Neural crest cell (in vitro differentiated cells): Measurements from ENCODE around the gene UBE2V1. TPM values are rescaled to one million over a fixed set of nuclear protein-coding genes. Genes with fewer than 3 reads are reported as not detected.

Source experiments
- DNase-seq: peaks from one replicate; pipeline ENCODE4 v3.0.0; 2021; ENCODE audit warnings: low read depth, mixed read lengths, low spot score
- H3K27ac Mint-ChIP-seq: one replicate; pipeline ENCODE4 v1.8.0; 2021; ENCODE audit warnings: mild to moderate bottlenecking, mixed read lengths; ENCODE audit not compliant: unreplicated experiment
- H3K27me3 Mint-ChIP-seq: 2 replicates; pipeline ENCODE4 v1.8.0; 2021; ENCODE audit warnings: low read depth, mild to moderate bottlenecking, mixed read lengths
- H3K36me3 Mint-ChIP-seq: 2 replicates; pipeline ENCODE4 v1.8.0; 2021; ENCODE audit warnings: low read depth, mild to moderate bottlenecking, mixed read lengths
- H3K4me1 Mint-ChIP-seq: 2 replicates; pipeline ENCODE4 v1.8.0; 2021; ENCODE audit warnings: mixed read lengths
- H3K4me3 Mint-ChIP-seq: one replicate; pipeline ENCODE4 v1.8.0; 2021; ENCODE audit warnings: mild to moderate bottlenecking, mixed read lengths
- H3K9me3 Mint-ChIP-seq: 2 replicates; pipeline ENCODE4 v1.8.0; 2021; ENCODE audit warnings: mixed read lengths
- total RNA-seq: library from RNA; stranded (reverse); gene quantifications from 2 replicates; pipeline ENCODE4 v1.2.1, GENCODE V29; 2021
- TF ChIP-seq, protein P1 (sequence below): fragments of 200-600 bp; sonication (generic); conservative IDR thresholded peaks from 2 replicates; pipeline ENCODE4 v1.5.0; 2021; ENCODE audit warnings: antibody characterized with exemption, mild to moderate bottlenecking

Gene UBE2V1
- total RNA-seq, 1 donor from 2014 or later, result 147 TPM

DNA sequence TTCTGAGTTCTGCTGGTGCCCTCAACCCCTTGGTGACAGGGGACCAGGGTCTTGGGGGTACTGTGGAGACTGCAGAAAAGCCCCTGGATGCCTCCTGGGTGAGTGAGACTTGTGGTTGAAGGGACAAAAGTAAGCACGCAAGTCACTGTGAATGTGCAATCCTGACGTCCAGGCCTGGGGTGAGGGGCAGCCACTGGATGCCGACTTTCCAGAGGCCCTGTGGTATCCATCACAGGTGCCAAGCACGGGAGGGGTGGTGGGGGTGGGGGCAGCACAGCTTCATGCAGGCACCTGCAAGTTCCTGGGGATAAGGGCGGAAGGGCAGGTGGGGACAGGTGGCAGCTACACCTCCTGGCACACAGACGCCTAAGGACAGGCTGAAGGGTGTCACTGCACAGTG, 20.1 kb upstream of the UBE2V1 start:
- peak overlapping the region; percentile 27 for H3K27ac Mint-ChIP-seq
- DNase-seq, result no peak
- no peak overlapping the region for H3K4me3 Mint-ChIP-seq
- TF ChIP-seq, protein P1, sequence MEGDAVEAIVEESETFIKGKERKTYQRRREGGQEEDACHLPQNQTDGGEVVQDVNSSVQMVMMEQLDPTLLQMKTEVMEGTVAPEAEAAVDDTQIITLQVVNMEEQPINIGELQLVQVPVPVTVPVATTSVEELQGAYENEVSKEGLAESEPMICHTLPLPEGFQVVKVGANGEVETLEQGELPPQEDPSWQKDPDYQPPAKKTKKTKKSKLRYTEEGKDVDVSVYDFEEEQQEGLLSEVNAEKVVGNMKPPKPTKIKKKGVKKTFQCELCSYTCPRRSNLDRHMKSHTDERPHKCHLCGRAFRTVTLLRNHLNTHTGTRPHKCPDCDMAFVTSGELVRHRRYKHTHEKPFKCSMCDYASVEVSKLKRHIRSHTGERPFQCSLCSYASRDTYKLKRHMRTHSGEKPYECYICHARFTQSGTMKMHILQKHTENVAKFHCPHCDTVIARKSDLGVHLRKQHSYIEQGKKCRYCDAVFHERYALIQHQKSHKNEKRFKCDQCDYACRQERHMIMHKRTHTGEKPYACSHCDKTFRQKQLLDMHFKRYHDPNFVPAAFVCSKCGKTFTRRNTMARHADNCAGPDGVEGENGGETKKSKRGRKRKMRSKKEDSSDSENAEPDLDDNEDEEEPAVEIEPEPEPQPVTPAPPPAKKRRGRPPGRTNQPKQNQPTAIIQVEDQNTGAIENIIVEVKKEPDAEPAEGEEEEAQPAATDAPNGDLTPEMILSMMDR, result no peak
- no peaks in the 10 kb centered on the region for H3K9me3 Mint-ChIP-seq
- H3K4me1 Mint-ChIP-seq, result peaks cover 14% of the 10 kb centered on the region
- peaks cover 6% of the 10 kb centered on the region for H3K36me3 Mint-ChIP-seq
- no peaks in the 10 kb centered on the region for H3K27me3 Mint-ChIP-seq

DNA sequence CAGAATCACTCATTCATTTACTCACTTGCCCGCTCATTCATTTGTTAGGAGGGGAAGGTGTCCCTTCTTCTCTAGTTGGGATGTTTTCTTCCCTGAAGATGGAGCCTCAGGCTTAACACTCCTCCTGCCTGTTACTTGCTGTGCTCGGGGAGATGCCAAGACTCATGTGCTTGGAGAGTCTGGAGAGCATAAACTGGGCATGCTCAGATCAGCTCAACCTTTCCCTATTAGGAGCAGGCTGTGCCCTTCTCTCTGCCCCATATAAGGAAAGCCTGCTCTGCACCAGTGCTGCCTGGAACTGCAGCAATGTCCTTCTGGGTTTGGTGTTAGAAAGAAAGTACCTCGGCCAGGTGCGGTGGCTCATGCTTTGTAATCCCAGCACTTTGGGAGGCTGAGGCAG, 18.0 kb upstream of the UBE2V1 start:
- H3K4me1 Mint-ChIP-seq, result peaks cover 5% of the 10 kb centered on the region
- no peak for DNase-seq
- no peak overlapping the region for H3K4me3 Mint-ChIP-seq
- TF ChIP-seq, protein P1, result no peak
- H3K27me3 Mint-ChIP-seq, result no peaks in the 10 kb centered on the region
- H3K27ac Mint-ChIP-seq, result peak overlapping the region; percentile 62
- no peaks in the 10 kb centered on the region for H3K9me3 Mint-ChIP-seq
- H3K36me3 Mint-ChIP-seq, result peaks cover 6% of the 10 kb centered on the region

DNA sequence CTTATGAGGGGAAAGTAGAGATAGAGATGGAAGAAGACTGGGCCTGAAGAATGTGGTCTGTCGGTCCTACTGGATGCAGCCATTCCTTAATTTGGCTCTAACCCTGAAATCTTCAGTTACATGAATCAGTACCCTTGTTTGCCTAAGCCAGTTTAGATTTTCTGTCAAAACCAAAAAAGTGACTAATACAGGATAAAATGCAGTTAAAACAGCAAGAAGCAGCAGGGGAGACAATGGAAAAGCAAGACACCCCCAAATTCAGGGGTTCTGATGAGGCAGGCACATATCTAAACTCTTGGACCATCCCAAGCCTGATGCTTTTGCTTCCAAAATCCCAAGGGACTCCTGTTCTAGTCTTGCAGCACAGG, 17.4 kb upstream of the UBE2V1 start:
- no peaks in the 10 kb centered on the region for H3K9me3 Mint-ChIP-seq
- peaks cover 6% of the 10 kb centered on the region for H3K36me3 Mint-ChIP-seq
- no peak overlapping the region for H3K4me3 Mint-ChIP-seq
- peaks cover 5% of the 10 kb centered on the region for H3K4me1 Mint-ChIP-seq
- H3K27ac Mint-ChIP-seq, result no peak overlapping the region
- no peaks in the 10 kb centered on the region for H3K27me3 Mint-ChIP-seq
- DNase-seq, result no peak
- TF ChIP-seq, protein P1, result no peak

DNA sequence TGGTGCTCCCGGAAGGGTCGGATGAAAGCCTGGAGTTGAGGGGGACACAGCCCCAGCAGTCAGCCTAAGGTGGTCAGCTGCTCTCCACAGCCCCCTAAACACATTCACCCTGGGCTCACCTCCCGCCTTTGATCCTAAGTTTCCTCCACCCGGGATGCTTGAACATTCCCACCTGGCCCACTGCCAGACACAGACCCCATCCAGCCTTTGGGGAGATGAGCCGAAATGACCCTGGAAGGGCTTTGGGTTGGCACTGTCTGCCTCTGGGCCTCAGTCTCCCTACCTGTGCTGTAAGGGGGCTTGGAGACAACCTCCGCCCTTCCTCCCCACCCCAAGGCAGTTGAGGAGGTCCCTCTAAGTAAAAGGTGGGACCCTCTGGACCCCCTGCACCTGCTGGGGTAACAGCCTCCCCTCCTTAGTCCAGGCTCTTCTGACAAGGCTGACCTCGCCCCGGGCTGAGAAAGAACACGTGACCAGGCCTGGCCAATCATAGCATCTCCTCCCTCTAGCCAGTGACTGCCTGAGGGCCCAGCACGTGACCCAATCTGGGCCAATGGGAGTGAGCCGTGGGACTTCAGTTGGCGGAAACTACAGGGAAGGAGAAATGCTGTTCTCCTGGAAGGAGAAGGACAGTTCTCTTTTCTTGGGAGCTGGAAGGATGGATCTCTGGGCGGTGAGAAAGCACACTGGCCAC, 16.9 kb upstream of the UBE2V1 start:
- Mint-ChIP-seq H3K4me1 (peaks cover 5% of the 10 kb centered on the region), H3K27ac (no peak overlapping the region), H3K4me3 (no peak overlapping the region), H3K27me3 (no peaks in the 10 kb centered on the region), H3K36me3 (peaks cover 6% of the 10 kb centered on the region), H3K9me3 (no peaks in the 10 kb centered on the region)
- DNase-seq, result no peak
- TF ChIP-seq, protein P1, result no peak

DNA sequence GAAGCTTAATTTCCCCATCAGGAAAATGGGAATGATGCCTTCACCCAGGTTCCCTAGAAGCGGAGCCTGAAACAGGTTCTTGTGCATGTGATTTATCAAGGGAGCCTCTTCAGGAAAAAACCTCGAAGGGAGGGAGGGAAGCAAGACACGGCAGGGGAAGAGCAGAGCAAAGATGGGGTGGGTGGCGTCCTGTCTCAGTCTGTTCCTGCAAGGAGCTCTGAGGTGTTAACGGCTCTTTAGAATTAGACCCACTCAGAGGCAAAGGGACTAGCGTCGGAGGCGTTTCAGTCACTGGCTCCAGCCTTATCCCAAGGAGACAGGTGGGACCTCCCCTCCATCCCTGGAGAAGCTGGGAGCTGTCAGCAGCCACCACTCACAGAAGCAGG, 15.6 kb upstream of the UBE2V1 start:
- H3K27ac Mint-ChIP-seq, result no peak overlapping the region
- H3K4me3 Mint-ChIP-seq, result no peak overlapping the region
- no peaks in the 10 kb centered on the region for H3K9me3 Mint-ChIP-seq
- no peaks in the 10 kb centered on the region for H3K27me3 Mint-ChIP-seq
- TF ChIP-seq, protein P1, result no peak
- no peak for DNase-seq
- peaks cover 5% of the 10 kb centered on the region for H3K4me1 Mint-ChIP-seq
- peaks cover 9% of the 10 kb centered on the region for H3K36me3 Mint-ChIP-seq
